22Rv1 (cell line): ENCODE results near the gene MAN1B1.

ENCODE experiments used
- H3K27ac ChIP-seq: fragments of 450-650 bp; 2 replicates; pipeline ENCODE4 v1.5.1; 2017
- ZFX ChIP-seq: fragments of 450-650 bp; IDR thresholded peaks from 2 replicates; pipeline ENCODE4 v1.6.1; 2017; ENCODE audit warnings: antibody characterized with exemption, borderline replicate concordance
- TF ChIP-seq, protein P1 (sequence below): fragments of 450-650 bp; IDR thresholded peaks from 2 replicates; pipeline ENCODE4 v1.5.1; 2017; ENCODE audit warnings: mild to moderate bottlenecking

Gene MAN1B1

GRCh38 chr9:137141050-137141810 is 54.4 kb downstream of the MAN1B1 start:
- TF ChIP-seq, protein P1, sequence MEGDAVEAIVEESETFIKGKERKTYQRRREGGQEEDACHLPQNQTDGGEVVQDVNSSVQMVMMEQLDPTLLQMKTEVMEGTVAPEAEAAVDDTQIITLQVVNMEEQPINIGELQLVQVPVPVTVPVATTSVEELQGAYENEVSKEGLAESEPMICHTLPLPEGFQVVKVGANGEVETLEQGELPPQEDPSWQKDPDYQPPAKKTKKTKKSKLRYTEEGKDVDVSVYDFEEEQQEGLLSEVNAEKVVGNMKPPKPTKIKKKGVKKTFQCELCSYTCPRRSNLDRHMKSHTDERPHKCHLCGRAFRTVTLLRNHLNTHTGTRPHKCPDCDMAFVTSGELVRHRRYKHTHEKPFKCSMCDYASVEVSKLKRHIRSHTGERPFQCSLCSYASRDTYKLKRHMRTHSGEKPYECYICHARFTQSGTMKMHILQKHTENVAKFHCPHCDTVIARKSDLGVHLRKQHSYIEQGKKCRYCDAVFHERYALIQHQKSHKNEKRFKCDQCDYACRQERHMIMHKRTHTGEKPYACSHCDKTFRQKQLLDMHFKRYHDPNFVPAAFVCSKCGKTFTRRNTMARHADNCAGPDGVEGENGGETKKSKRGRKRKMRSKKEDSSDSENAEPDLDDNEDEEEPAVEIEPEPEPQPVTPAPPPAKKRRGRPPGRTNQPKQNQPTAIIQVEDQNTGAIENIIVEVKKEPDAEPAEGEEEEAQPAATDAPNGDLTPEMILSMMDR = no peak
- no peak for TF ChIP-seq ZFX
- no peak overlapping the region for H3K27ac ChIP-seq

GRCh38 chr9:137141976-137142936 is 55.5 kb downstream of the MAN1B1 start:
- TF ChIP-seq ZFX = no peak
- TF ChIP-seq, protein P1 = no peak
- H3K27ac ChIP-seq = no peak overlapping the region

GRCh38 chr9:137143459-137143858 is 56.7 kb downstream of the MAN1B1 start:
- no peak for TF ChIP-seq ZFX
- TF ChIP-seq, protein P1 = no peak
- no peak overlapping the region for H3K27ac ChIP-seq

DNA sequence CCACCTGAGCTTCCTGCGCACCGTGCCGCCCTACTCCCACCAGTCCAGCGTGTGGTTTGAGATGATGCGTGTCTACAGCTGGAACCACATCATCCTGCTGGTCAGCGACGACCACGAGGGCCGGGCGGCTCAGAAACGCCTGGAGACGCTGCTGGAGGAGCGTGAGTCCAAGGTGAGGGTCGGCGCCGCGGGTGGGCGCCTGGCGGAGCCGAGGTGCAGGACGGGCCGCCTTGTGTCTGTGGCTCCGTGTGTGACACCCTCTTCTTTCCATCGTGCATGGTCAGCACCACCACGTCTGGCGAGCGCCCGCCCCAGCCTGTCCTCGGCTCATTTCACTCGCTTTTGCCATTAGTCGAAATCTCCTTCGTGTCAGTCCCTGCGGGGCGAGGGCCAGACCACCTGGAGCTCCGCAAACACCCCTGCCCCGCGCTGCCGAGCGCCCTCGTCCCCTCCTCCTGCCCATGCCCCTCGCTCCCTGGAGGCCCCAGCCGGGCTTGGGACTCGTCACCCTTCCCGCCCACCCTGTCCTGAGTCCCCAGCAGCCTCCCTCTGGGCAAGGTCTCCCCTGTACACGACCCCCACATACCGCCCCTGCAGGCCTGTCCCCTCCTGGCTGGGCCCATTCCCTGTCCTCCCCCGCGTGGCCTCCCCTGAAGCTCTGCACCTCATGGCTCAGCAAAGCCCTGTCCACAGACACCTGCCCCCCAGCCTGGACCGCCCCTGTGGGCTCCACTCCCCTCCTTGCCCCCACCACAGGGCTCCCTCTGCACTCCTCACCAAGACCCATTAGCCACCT is 59.1 kb downstream of the MAN1B1 start:
- no peak for TF ChIP-seq ZFX
- TF ChIP-seq, protein P1 = no peak
- no peak overlapping the region for H3K27ac ChIP-seq

- TF ChIP-seq ZFX = no peak
- TF ChIP-seq, protein P1 = no peak
- no peak overlapping the region for H3K27ac ChIP-seq
These were observed 59.7 kb downstream of the MAN1B1 start for GRCh38 chr9:137146527-137146918.

DNA sequence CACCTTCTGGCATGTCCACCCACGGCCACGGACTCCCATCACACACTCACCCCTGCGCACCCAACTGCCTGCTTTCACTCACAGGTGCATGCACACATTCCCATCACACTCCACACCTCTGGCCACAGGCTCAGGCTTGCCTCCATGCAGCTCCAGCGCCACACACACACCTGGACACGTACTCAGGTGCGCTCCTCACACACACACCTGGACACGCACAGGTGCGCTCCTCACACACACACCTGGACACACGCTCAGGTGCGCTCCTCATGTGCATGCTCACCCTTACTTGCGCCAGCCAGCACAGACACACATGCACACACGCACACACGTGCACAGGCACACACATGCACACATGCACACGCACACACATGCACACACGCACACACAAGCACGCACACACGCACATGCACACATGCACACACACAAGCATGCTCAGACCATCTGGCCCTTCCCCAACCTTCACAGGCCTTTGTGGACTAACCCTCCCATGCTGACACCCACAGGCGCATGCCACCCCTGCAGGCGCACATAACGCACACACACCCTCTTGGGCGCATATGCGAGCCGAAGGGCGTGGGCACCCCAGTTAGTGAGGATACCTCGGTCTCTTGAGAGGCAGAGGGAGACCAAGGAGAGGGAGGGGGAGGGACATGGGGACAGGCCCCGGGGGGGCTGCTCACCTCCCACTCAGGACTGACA is 60.5 kb downstream of the MAN1B1 start:
- no peak overlapping the region for H3K27ac ChIP-seq
- TF ChIP-seq, protein P1 = no peak
- no peak for TF ChIP-seq ZFX
